ENCODE results near the gene TCF12. TPM values are rescaled to one million over a fixed set of nuclear protein-coding genes. Genes with fewer than 3 reads are reported as not detected.

Gene TCF12
- total RNA-seq, 6 experiments from 2014 or later = 106 to 200 (median 149) TPM

- TF ChIP-seq CTCF (IDR thresholded peaks at IDR 0.05) = no peak
- Mint-ChIP-seq H3K9me3 (no peaks in the 10 kb centered on the region), H3K4me1 (ENCODE audit: low read depth) (peaks cover 50% of the 10 kb centered on the region), H3K4me3 (no peak overlapping the region), H3K27me3 (ENCODE audit: insufficient read depth) (no peaks in the 10 kb centered on the region), H3K27ac (no peak overlapping the region), H3K36me3 (ENCODE audit: low read depth) (peaks cover 10% of the 10 kb centered on the region)
- DNase-seq = no peak
Observed at GRCh38 chr15:57044072-57044702, 125.7 kb downstream of the TCF12 start.

GRCh38 chr15:57044970-57045369 is 126.5 kb downstream of the TCF12 start:
- H3K36me3 Mint-ChIP-seq (ENCODE audit: low read depth) = peaks cover 13% of the 10 kb centered on the region

GRCh38 chr15:57045741-57046382 is 127.4 kb downstream of the TCF12 start:
- peaks cover 13% of the 10 kb centered on the region for H3K36me3 Mint-ChIP-seq (ENCODE audit: low read depth)

More at GRCh38 chr15:57044970-57045369, 126.5 kb downstream of the TCF12 start:
- no peaks in the 10 kb centered on the region for H3K9me3 Mint-ChIP-seq
- H3K27ac Mint-ChIP-seq = no peak overlapping the region
- no peak overlapping the region for H3K4me3 Mint-ChIP-seq
- no peaks in the 10 kb centered on the region for H3K27me3 Mint-ChIP-seq (ENCODE audit: insufficient read depth)
- TF ChIP-seq CTCF (IDR thresholded peaks at IDR 0.05) = no peak
- H3K4me1 Mint-ChIP-seq (ENCODE audit: low read depth) = peaks cover 55% of the 10 kb centered on the region
- DNase-seq = no peak

GRCh38 chr15:57048930-57049549 is 130.6 kb downstream of the TCF12 start:
- no peak for TF ChIP-seq CTCF (IDR thresholded peaks at IDR 0.05)
- H3K4me3 Mint-ChIP-seq = no peak overlapping the region
- DNase-seq = no peak
- H3K36me3 Mint-ChIP-seq (ENCODE audit: low read depth) = peaks cover 13% of the 10 kb centered on the region
- no peaks in the 10 kb centered on the region; the same call in 1 of the 2 replicates for H3K27me3 Mint-ChIP-seq (ENCODE audit: insufficient read depth)
- peaks cover 63% of the 10 kb centered on the region for H3K4me1 Mint-ChIP-seq (ENCODE audit: low read depth)
- no peak overlapping the region for H3K27ac Mint-ChIP-seq
- H3K9me3 Mint-ChIP-seq = no peaks in the 10 kb centered on the region; the same call in 1 of the 2 replicates

More at GRCh38 chr15:57045741-57046382, 127.4 kb downstream of the TCF12 start:
- no peaks in the 10 kb centered on the region; the same call in 1 of the 2 replicates for H3K27me3 Mint-ChIP-seq (ENCODE audit: insufficient read depth)
- no peak for TF ChIP-seq CTCF (IDR thresholded peaks at IDR 0.05)
- H3K4me3 Mint-ChIP-seq = no peak overlapping the region
- H3K4me1 Mint-ChIP-seq (ENCODE audit: low read depth) = peaks cover 55% of the 10 kb centered on the region
- no peak for DNase-seq
- no peaks in the 10 kb centered on the region for H3K9me3 Mint-ChIP-seq
- no peak overlapping the region for H3K27ac Mint-ChIP-seq

- Mint-ChIP-seq H3K36me3 (ENCODE audit: low read depth) (peaks cover 11% of the 10 kb centered on the region), H3K9me3 (no peaks in the 10 kb centered on the region; the same call in 1 of the 2 replicates), H3K4me3 (no peak overlapping the region), H3K27me3 (ENCODE audit: insufficient read depth) (no peaks in the 10 kb centered on the region; the same call in 1 of the 2 replicates), H3K4me1 (ENCODE audit: low read depth) (peaks cover 68% of the 10 kb centered on the region), H3K27ac (no peak overlapping the region)
- no peak for TF ChIP-seq CTCF (IDR thresholded peaks at IDR 0.05)
- DNase-seq = no peak
Observed at GRCh38 chr15:57053470-57053869, 135.0 kb downstream of the TCF12 start.

All from HFFc6 (cell line).